HG02840 (cell line): ENCODE measurements around the gene EBF3.

ENCODE experiments used
- ATAC-seq: cut with Tn5 transposase; IDR thresholded peaks from one replicate; pipeline ENCODE4 v1.9.1; 2021; ENCODE audit warnings: mild to moderate bottlenecking, moderate library complexity, moderate number of reproducible peaks; ENCODE audit not compliant: unreplicated experiment, low FRiP score

The EBF3 gene, protein sequence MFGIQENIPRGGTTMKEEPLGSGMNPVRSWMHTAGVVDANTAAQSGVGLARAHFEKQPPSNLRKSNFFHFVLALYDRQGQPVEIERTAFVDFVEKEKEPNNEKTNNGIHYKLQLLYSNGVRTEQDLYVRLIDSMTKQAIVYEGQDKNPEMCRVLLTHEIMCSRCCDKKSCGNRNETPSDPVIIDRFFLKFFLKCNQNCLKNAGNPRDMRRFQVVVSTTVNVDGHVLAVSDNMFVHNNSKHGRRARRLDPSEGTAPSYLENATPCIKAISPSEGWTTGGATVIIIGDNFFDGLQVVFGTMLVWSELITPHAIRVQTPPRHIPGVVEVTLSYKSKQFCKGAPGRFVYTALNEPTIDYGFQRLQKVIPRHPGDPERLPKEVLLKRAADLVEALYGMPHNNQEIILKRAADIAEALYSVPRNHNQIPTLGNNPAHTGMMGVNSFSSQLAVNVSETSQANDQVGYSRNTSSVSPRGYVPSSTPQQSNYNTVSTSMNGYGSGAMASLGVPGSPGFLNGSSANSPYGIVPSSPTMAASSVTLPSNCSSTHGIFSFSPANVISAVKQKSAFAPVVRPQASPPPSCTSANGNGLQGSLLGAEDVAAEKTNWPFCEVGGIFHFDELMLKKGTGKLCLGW

DNA sequence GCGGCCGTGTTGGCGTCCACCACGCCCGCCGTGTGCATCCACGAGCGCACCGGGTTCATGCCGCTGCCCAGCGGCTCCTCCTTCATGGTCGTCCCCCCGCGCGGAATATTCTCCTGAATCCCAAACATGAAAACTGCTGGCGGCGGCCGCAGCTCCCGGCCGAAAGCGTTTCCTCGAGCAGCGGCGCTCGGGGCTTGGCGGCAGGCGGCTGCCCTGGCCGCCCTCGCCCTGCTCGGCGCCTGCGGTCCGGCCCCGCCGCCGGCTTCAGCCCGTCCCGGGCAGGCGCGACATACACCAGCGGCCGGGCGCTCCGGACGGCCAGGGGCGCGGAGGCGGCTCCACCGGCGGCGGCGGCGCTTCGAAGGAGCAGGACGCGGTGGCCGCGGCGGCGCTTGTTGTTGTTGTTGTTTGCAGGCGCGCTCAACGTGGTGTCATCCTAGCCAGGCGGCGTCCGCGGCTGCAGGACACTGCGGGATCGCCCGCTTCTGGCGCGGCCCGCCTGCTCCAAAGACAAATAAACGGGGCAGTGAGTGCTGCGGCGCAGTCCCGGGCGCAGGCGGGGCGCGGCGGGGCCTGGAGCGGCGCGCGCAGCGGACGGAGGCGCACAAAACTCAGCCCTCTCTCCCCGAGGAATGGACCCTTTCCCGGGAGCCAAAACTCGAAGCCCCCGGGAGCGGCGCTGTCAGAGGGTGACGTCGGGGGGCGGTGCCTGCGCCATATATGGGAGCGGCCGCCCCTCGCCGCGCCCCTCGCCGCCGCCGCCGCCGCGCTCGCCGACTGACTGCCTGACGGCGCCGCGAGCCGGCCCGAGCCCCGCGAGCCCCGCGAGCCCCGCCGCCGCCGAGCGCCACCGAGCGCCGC, at the start of gene EBF3:
TSS of gene EBF3 (minus strand) at position 634 of the 861 bp plus-strand sequence. CDS start at position 128, 506 bp downstream.
- no peak for ATAC-seq

DNA sequence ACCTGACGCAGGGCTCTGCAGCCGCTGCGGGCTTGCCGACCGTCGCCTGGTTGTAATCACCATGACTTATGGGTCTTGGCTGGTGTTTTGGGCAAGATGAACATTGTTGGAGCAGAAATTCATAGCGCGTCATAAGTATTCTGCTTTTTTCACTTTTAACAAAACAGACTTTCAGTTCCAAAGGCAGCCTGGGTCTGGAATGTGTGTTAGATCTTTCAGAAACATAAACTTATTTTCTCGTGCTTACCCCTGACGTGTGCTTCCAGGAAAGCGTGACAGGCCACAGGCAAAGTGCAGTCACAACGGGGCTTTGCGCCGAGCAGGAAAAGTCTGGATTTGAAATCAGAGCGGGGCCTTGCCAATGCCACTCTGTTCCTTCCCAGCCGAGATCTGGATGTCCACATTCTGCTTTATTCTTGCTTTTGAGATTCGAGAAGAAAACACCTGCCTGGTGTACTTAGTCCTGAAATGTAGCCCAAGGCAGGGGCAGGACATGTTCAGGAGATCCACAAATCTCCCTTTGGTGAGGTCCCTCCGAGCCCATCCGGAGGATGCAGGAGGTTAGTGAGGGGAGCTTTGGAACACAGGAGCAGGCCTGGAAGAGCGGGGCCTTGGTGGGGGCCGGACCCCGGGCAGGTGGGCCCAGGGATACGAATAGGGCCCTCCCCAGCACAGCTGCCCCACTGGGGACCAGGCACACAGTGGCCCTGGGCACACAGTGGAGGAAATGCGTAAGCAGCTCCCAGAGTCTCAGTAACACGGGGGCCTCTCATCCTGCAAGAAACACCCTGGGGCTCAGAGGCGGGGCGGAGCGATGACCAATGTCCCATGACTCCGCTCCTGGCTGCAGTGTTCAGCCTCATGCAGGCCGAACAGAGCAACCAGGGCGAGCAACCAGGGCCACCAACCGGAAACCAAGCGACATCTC, 49.5 kb upstream of the EBF3 start:
- no peak for ATAC-seq

DNA sequence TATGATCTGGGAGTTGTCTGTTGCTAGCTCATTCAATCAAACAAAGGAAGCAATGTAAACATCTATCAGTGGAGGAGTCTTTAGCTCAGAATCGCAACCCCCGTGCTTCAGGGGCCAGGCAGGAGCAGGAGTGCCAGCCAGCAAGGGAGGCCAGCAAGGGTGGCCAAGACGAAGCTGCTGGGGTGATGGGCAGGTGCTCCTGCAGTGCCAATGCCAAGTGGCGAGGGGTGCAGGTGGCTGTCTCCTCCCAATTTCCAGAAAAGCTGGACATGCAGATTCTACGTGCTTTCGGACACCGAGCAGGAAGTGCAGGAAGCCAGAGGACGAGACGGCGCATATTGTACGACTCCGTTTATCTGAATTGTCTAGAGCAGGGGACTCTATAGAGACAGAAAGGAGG, 48.1 kb upstream of the EBF3 start:
- no peak for ATAC-seq

DNA sequence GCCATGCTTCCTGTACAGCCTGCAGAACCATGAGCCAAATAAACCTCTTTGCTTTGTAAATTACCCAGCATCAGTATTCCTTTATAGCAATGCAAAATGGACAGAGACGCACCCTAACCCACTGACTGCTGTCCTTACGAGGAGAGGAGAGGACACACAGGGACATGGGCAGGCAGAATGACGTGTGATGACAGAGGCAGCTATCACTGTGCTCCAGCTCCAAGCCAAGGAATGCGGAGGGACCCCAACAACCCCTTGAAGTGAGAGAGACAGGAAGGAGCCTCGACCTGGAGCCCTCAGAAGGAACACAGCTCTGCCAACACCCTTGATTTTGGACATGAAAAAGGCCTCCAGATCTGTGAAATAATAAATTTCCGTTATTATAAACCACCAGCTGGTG, 46.6 kb upstream of the EBF3 start:
- no peak for ATAC-seq

DNA sequence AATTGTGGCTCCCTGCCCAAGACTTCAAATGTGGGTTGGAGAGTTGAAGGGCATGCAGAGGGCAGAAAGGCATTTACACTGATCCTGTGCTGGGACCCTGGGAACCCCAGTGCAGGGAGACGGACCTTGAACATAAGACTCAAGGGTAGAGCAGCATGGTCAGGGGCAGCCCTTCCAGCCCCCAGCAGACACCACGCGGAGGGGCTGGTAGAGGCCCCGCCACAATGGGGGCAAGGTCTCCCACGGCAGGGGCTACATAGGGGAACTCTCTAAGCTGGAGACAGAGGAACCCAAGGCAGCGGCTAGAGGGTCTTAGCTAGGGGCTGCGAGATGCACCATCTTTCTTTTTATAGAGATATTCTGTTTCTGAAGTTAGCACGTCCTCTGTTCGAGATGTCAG, 45.2 kb upstream of the EBF3 start:
- no peak for ATAC-seq

DNA sequence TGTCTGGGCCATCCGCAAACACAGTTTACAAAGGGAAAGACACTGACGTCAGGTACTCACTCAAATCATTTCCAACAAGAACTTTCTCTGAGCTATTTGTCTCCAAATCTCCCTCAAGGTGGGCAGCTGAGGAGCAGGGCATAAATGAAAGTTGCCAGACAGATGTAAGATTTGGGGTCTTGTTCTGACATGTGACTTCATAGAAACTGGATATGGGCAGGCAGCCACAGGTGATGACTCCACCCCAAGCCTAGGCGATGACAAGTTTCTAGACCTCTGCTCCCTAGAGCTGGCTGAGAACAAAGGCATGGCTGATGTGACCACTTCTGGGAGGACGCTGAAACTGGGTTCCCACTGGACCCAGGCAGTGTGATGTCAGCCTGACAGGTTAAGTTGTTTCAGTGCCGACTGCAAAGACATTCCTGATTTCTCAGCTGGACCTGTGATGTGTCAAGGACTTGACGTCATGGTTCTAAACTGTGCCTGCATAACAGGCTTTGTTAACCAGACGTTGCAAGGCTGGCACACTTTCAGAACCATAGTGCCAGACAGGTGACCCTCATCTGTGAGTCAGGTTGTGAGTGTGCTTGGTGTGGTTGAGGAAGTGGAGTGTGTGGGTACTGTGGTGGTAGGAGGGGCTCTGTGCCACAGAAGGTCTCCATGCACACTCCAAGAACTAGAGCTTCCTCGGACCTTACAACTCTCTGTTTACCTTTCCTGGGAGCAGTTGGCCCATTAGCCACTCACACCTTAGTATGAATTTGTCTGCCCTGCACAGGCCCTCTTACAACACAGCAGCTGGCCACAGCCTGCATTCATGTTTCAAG, 39.9 kb upstream of the EBF3 start:
- ATAC-seq: no peak

DNA sequence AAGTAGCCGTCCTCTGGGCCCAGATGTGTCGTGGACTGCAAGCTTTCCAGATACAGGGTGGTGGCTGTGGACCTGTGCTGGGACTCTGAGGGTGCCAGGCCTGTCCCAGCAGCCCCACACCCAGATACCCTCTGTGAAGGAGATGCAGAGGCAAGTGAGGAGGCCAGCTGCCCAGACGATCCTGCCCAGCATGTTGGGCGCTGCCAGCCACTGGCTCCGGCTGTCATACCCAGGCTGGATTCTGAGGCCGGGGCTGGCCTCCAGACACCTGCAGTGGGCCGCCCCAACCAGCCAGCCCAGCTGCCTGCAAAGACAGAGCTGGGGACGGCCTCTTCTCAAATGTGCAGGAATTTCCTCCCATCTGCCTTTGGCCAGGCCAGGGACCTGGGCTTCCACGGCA, 39.1 kb upstream of the EBF3 start:
- no peak for ATAC-seq

DNA sequence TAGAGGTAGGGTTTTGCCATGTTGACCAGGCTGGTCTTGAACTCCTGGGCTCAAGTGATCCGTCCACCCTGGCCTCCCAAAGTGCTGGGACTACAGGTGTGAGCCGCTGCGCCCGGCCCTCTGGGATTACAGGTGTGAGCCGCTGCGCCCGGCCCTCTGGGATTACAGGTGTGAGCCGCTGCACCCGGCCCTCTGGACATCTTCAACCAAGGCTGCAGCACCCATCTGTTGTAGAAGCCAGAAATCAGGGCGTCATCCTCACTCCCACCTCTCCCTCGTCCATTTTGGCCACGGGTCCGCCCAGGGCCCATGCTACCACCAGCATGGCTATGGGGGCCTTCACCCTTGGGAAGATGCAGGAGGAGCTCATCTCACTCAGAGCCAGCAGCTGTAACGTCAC, 38.5 kb upstream of the EBF3 start:
- ATAC-seq: no peak

DNA sequence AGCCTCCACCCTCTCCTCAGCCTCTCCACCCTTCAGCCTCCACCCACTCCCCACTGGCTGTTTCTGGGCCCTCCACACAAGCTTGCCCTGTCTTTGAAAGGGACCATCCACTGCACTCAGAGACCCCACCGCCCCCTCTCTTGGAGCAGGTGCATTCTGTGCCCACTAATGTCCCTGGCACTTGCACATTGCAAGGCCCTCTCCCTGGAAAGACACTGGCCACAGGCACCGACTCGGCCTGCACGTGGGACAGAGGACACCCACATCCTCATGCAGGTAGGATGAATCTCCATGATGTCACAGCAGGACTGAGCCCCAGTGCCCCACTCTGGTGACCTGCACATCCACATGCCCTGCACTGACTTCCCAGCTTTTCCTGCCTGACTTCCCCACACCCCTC, 36.8 kb upstream of the EBF3 start:
- no peak for ATAC-seq

DNA sequence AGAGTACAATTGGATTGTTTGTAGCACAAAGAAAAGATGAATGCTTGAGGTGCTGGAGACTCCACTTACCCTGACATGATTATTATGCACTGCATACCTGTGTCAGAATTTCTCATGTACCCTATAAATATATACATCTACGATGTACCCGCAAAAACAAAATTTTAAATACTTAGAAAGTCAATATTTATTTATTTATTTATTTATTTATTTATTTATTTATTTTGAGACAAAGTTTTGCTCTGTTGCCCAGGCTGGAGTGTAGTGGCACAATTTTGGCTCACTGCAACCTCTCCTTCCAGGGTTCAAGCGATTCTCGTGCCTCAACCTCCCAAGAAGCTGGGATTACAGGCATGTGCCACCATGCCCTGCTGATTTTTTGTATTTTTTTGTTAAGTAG, 35.1 kb upstream of the EBF3 start:
- no peak for ATAC-seq

DNA sequence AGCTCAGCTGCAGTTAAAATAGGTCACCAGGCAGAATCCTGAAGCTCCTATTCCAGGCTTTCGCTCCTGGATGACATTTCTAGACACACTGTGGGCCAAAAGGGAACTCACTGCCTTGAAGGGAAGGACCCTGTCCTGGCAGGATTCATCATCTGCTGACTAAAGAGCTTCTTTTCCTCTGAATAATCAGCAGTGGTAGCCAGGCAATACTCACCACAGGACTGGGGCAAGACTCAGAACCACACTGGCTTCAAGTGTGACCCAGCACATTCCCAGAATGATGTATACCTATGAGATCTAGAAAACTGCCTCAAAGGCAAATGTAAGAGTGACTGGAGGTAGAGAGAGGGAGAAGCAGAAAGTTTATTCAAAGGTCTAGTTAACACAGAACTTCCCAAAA, 29.5 kb upstream of the EBF3 start:
- ATAC-seq: no peak

DNA sequence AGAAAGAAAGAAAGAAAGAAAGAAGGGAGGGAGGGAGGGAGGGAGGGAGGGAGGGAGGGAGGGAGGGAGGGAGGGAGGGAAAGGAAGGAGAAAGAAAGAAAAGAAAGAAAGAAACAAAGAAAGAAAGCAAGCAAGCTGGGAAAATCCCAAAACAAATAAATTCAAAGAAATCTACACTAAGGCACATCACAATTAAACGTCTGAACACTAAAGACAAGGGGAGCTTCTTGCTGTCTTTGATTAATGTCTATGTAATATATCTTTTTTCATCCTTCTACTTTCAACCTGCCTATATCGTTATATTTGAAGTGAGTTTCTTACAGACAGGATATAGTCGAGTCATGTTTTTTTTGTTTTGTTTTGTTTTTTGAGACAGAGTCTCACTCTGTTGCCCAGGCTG, 28.3 kb upstream of the EBF3 start:
- no peak for ATAC-seq

DNA sequence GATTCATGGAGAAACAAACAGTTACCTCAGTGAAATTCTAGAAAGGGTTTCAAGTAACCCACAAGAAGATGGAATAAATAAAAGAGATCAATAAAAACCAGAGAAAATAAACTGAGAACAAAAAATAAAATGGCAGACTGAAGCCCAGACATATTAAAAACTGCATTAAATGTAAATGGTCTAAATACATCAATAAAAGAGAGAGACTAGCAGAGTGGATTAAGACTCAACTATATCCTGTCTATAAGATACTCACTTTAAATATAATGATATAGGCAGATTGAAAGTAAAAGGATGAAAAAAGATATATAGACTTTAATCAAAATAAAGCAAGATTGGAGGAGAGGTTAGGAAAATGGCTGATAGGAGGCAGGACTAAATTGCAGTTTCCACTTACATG, 18.8 kb upstream of the EBF3 start:
- ATAC-seq: no peak

DNA sequence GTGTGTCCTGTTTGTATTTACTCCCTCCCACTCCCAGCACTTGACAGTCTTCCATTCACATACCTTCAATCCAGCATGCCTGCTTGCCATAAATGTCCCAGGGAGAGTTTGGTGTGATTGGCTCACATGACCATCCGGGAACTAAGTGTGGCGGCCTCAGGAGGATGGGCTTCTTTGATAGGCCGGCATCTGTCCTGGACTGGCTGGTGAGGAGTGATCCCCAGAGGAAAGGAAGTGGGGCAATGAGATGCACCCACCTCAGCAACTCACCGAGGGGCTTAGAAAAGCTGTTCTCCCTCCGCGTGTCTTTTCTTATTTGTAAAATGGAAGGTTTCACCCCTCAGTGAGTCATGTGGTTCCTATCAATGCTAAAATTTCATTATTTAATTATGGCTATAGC, 14.9 kb upstream of the EBF3 start:
- no peak for ATAC-seq

DNA sequence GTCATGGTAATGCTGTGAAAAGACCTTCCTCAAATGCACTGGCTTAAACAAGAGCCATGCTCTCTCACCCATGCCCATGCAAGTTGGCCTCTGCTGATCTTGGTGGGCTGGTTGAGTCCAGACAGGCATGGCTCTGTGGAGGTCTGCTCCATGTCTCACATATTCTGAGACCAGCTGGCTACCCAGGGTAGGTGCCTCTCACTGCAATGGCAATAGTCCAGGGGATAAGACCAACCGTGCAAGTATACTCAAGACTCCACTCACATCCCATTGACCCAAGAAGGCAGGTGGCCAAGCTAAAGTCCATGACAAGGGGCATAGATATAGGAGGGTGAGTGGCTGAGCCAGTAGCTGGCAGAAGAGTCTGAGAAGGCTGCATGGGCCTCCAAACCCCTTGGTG, 14.2 kb upstream of the EBF3 start:
- ATAC-seq: no peak

DNA sequence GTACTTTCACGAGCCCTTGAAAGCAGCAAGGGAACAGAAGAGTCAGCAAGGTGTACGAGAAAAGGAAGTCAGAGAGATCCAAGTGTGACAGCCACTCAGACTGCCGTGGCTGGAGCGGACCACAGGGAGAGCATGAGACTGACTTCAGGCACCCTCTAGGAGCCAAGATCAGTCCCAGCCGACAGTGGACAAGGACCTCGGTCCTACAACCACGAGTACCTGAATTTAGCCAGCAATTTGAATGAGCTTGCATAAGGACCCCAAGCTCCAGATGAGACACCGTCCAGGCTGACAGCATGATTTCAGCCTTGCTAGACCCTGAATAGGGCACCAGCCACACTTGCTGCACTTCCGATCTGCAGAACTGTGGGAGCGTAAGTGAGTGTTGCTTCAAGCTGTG, 13.7 kb upstream of the EBF3 start:
- no peak for ATAC-seq

DNA sequence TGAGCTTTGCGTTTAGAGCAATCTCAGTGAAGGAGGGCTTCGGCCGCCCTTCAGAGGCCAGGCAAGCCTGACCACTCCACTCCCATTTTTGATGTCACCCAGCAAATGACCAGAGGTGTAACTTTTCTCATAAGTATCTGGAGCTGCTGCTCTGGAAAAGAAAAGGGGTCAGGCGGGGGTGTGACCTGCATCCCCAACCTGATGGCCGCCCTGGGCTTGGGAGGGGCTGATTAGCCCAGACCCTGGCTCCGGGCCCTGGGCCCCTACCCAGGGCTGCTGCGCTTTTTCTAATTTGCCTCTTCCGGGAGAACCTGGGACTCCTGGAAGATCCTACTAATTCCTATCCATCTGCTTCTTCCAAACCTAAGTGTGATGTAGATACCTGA, 9.6 kb upstream of the EBF3 start:
- ATAC-seq: no peak

DNA sequence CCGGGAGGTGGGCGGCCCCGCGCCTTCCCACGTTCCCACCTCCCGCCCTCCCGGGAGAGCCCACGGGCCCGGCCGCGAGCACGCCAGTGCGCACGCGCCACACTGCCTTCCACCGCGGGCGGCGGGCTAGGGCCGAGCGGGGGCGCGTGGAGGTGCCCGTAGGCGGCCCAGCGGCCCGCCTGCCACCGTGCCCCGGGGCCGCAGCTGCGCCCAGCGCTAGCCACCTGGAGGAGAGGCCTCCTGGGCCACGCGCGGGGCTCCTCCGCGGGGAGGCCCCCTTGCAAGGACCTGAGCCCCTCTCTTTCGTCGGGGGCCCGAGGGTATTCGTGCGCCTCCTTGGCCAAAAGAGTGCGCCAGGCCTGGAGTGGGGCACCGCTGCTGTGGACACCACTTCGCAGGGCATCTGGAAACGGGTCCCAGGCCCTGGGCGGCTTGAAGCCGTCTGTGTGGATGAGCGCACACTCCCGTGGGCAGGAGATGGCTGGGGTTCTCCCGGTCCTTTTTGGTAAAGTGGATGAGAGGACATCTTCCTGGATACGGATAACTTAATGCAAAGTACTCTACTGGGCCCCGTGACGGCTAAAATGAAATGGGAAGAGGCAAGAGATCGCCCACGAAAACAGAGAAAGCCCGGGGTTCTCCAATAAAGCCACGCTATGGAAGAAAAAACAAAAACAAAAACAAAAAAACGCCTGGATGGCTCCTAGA, 9.0 kb upstream of the EBF3 start:
- no peak for ATAC-seq
